HG02870 (cell line): Measurements from ENCODE around the gene TOP1.

Experiments
- ATAC-seq: cut with Tn5 transposase; IDR thresholded peaks from one replicate; pipeline ENCODE4 v1.9.1; 2021; ENCODE audit warnings: mild to moderate bottlenecking, moderate library complexity; ENCODE audit not compliant: unreplicated experiment

The TOP1 gene

GRCh38 chr20:41141153-41141815, 112.7 kb downstream of the TOP1 start:
- ATAC-seq = no peak

DNA sequence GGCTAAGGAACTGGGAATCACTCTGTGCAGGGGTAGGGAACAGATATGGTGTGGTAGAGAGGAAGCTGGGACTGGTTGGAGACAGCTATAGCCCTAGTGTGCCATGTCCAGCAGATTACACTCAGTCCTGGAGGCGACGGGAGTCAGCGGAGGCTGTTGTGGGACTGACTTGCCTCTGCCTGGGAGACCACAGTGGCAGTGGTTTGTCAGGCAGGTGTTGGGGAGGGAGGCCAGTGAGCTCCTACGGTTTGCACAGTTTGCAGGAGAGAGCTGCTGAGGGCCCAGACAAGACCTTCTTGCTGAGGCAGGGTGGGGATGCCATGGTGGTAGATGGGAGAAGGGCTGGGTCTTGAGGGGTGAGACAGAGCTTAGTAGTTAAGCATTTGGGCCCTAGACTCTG, 113.6 kb downstream of the TOP1 start:
- ATAC-seq = no peak

GRCh38 chr20:41142919-41143318, 114.3 kb downstream of the TOP1 start:
- no peak for ATAC-seq

DNA sequence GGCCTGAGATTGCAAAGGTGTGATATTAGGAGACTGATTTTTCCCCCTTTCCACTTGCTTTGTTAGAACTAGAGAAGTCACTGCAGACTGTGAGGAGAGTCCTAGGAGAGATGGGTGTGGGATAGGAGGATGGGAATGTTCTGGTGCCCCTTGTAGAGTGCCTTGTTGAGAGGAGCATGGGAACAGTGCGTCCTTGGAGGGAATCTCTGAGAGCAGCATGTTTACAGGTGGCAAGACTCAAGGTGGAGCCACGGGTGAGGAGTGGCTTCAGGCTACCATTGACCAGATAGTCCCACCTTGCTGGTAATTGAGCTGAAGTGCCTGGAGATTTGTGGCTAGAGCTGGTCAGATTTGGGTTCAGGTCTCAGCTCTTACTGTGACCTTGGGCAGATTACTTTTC, 114.7 kb downstream of the TOP1 start:
- ATAC-seq = no peak

DNA sequence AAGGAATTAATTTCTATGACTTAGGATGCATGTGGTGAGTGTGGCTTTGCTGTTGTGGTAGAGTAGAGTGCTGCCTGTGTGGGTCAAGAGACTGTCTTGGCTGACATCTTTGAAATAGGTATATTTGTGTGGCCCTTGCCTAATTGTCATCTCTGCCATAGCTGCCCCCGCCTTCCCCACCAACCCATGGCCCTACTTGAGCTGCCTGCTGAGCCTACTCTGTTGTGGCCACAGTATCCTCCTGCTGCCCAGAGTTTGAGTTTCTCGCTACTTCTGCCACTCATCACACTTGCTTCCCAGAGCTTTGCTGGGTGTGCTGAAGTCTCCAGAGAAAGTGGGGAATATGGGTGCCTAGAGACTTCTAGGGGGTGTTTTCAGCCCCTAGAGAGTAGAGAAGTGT, 116.7 kb downstream of the TOP1 start:
- no peak for ATAC-seq

DNA sequence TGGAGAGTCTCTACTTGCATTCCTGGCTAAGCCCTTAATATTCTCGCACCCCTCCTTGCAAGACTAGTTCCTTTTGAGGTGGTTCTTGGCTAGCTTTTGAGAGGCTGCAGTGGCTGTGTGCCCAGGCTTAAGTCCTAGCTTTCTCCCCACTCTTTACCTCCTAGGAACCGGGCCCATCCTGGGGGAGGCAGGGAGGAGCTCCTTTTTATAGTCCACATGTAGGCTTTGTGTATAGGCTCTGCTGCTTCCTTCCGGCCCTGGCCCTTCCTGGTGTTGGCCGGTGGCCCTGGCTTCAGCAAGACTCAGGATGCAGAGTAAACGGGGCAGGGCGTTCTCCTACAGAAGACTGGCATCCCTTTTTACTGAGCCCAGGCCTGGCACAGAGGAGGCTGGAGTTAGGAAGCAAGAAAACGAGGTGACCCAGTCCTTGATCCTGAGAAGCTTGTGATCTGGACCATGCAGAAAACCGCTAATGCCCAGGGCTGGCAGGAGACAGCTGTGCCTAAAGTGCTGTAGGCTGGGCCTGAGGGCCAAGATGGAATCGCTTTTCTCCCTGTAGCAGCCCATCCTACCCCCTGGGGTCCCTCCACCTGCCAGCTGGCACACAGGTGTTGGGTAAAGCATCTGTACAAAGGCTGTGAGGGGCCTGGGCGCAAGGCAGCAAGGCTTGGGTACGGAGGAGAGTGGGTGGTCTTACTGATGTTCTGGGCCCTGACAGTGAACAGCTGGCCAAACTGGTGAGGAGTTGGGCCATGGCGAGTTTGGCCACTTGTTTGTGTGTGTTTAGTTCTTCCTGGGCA, 117.4 kb downstream of the TOP1 start:
- no peak for ATAC-seq

- no peak for ATAC-seq
Observed at GRCh38 chr20:41147767-41148191, 119.2 kb downstream of the TOP1 start.

DNA sequence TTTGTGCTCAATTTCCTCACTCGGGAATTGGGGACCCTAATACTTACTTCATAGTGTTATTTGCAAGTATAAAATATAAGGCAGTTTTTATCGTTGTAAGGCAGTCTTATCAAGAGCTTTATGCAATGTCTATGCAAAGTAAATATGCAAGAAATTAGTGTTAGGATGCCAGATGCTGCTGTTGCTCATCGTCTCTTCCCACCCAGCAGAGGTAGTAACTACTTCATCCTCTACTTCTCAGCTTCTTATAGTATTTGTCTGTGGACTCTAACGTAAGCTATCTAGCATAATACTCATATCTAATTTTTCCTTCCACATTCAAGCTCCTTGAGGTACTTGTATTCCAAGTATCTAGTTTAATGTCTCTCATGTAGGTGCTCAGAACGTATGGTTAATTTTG, 120.3 kb downstream of the TOP1 start:
- ATAC-seq = no peak

DNA sequence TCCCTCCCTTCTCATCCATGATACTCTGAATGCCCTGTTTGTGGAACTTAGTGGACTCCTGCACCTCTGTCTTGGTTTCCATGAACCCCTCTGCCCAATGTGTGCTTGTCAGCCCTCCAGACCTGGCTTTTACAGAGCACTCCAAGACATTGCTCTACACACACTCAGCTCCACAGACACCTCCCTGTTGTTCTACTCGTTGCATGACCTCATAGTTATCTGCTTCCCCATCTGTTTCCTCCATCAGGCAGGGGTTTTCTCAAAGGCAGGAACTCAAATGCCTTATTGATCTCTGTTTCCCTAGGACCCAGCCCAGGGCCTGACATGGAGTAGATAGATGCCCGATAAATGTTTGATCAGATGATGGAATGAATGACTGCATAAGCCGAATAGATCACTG, 122.0 kb downstream of the TOP1 start:
- ATAC-seq = no peak

GRCh38 chr20:41151134-41151869, 122.7 kb downstream of the TOP1 start:
- no peak for ATAC-seq

DNA sequence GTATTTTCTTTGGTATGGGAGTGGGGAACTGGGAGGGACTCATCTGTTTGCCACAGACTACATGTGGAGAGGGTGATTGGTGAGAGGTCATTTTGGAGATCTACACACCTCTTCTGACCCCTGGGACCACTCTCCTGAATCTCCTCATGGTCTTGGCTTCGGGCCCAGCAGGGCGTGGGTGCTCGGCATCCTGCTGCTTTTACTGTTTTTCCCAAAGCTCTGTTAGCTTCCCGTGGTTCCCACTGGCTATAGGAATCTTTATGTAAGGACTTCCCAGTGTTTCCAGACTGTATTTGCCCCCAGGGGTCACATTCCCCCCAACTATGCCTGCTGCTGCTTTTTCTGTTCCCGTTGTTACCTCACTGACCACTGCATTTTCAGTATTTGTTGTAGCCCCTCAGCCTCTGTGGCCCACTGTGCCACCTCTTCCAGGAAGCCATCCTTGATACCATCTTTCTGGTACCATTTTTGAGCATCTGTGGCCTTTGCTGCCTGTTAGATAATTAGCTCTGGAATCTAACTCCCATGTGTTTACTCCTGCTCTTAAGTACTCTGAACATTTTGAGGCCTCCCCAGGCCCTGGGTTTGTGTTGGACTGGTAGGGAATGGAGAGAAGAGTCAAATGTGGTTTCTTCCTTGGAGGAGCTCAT, 123.6 kb downstream of the TOP1 start:
- ATAC-seq = no peak

GRCh38 chr20:41154436-41155176, 126.0 kb downstream of the TOP1 start:
- ATAC-seq = no peak

- no peak for ATAC-seq
Observed at GRCh38 chr20:41155261-41155660, 126.6 kb downstream of the TOP1 start.

GRCh38 chr20:41158082-41158625, 129.5 kb downstream of the TOP1 start:
- no peak for ATAC-seq

GRCh38 chr20:41159547-41159946, 130.9 kb downstream of the TOP1 start:
- no peak for ATAC-seq

- no peak for ATAC-seq
Observed at GRCh38 chr20:41160686-41161085, 132.1 kb downstream of the TOP1 start.

GRCh38 chr20:41161886-41162285, 133.3 kb downstream of the TOP1 start:
- no peak for ATAC-seq

DNA sequence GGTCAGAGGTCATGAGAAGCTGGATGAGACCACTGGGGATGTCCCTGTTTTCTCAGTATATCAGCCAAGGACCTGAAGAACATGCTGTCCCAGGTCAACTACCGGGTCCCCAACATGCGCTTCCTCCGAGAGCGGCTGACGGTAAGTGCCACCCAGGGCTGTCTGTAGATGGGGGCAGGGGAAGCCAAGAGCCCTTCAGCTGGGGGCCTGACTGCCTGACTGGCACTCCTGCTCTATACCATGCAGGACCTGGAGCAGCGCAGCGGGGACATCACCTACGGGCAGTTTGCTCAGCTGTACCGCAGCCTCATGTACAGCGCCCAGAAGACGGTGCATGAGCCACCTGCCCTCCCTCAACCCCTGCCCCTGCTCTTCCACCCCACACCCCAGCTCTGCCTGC, 133.8 kb downstream of the TOP1 start:
- ATAC-seq = no peak

- no peak for ATAC-seq
Observed at GRCh38 chr20:41163821-41164220, 135.2 kb downstream of the TOP1 start.
